Parathyroid adenoma (tissue), 2 donors: ENCODE data around the gene DIAPH2.

Source experiments
- H2AFZ ChIP-seq: fragments of 300-600 bp; sonication (generic); one replicate; pipeline ENCODE4 v1.7.0; 2017; ENCODE audit warnings: antibody characterized with exemption, mild to moderate bottlenecking
- H3K27ac ChIP-seq: fragments of 300-600 bp; sonication (generic); one replicate; pipeline ENCODE4 v1.7.0; 2017
- H3K27me3 ChIP-seq: fragments of 300-600 bp; sonication (generic); one replicate; pipeline ENCODE4 v1.7.0; 2017; ENCODE audit warnings: low read length; ENCODE audit not compliant: control insufficient read depth, insufficient read depth
- H3K36me3 ChIP-seq: fragments of 300-600 bp; sonication (generic); one replicate; pipeline ENCODE4 v1.7.0; 2017; ENCODE audit warnings: low read length; ENCODE audit not compliant: control insufficient read depth, insufficient read depth
- H3K4me1 ChIP-seq: fragments of 300-600 bp; sonication (generic); one replicate; pipeline ENCODE4 v1.7.0; 2017; ENCODE audit warnings: control low read depth
- H3K4me2 ChIP-seq: fragments of 300-600 bp; sonication (generic); one replicate; pipeline ENCODE4 v1.7.0; 2017; ENCODE audit warnings: low read length
- H3K4me3 ChIP-seq: fragments of 300-600 bp; sonication (generic); one replicate; pipeline ENCODE4 v1.7.0; 2017; ENCODE audit warnings: low read depth, low read length
- H3K79me2 ChIP-seq: fragments of 300-600 bp; sonication (generic); one replicate; pipeline ENCODE4 v1.7.0; 2017; ENCODE audit warnings: control low read depth
- H3K9ac ChIP-seq: fragments of 300-600 bp; sonication (generic); one replicate; pipeline ENCODE4 v1.7.0; 2017; ENCODE audit warnings: mild to moderate bottlenecking
- H3K9me3 ChIP-seq: fragments of 300-600 bp; sonication (generic); one replicate; pipeline ENCODE4 v1.7.0; 2017; ENCODE audit warnings: low read length; ENCODE audit not compliant: control insufficient read depth
- CTCF ChIP-seq: fragments of 300-600 bp; sonication (generic); IDR thresholded peaks from one replicate; pipeline ENCODE4 v1.7.0; 2017; ENCODE audit warnings: antibody characterized with exemption, mild to moderate bottlenecking
- donor health status: primary hyperparathyroidism.

DIAPH2 gene

DNA sequence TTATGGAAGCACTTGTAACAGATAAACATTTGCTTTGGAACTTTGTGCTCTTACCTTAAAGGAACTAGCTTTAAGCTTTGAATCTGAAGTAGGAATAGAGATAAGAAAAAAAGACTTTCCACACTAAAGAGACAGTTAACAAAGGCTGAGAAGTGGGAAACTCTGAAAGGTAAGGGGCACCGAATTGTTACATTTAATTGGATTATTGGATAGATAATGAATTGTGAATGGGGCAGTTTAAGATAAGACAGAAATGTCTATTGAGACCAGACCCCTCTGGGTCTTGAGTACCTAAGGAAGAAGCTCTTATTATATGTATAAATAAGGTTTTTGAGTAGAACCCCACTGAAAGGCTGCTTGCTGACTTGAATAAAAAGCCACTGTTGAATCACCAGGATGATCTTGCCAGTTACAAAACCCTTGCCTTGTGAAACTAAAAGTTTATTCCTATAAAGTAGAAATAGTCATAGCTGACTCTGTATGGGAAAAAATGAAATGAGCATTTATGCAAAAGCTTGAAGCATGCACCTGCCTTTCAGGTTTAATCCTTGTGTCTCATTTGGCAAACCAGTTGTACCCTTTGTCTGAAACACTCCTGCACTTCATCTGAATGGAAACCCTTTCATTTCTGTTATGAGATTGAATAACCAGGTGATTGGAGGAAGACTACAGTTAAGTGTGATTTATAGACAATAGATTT lies 622.3 kb downstream of the DIAPH2 start:
- H3K36me3 ChIP-seq: no peaks in the 10 kb centered on the region
- H3K9ac ChIP-seq: no peak overlapping the region
- TF ChIP-seq CTCF: no peak
- H3K79me2 ChIP-seq: no peaks in the 10 kb centered on the region
- no peak overlapping the region for H3K27ac ChIP-seq
- no peaks in the 10 kb centered on the region for H3K4me1 ChIP-seq
- no peak overlapping the region for H2AFZ ChIP-seq
- H3K27me3 ChIP-seq: no peaks in the 10 kb centered on the region
- H3K4me2 ChIP-seq: no peak overlapping the region
- no peak overlapping the region for H3K4me3 ChIP-seq
- H3K9me3 ChIP-seq: no peaks in the 10 kb centered on the region

DNA sequence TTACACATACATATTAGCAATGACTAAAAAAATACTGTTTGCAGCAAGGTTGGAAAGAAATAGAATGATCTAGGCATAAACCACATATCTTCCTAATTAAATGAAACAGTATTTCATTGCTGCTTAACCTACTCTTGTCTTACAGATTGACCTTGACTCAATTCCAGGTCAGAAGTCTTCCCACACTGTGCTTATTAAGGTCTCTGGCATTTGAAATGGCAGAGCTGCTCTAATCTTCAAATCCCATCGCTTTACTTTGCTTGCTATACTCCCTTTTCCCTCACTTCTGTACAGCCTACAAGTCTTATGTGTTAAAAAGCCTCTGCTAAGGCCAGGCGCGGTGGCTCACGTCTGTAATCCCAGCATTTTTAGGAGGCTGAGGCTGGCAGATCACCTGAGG lies 623.5 kb downstream of the DIAPH2 start:
- TF ChIP-seq CTCF: no peak
- Histone ChIP-seq H3K27me3 (no peaks in the 10 kb centered on the region), H3K4me3 (no peak overlapping the region), H3K27ac (no peak overlapping the region), H3K4me1 (no peaks in the 10 kb centered on the region), H2AFZ (no peak overlapping the region), H3K4me2 (no peak overlapping the region), H3K9me3 (no peaks in the 10 kb centered on the region), H3K36me3 (no peaks in the 10 kb centered on the region), H3K79me2 (no peaks in the 10 kb centered on the region), H3K9ac (no peak overlapping the region)

DNA sequence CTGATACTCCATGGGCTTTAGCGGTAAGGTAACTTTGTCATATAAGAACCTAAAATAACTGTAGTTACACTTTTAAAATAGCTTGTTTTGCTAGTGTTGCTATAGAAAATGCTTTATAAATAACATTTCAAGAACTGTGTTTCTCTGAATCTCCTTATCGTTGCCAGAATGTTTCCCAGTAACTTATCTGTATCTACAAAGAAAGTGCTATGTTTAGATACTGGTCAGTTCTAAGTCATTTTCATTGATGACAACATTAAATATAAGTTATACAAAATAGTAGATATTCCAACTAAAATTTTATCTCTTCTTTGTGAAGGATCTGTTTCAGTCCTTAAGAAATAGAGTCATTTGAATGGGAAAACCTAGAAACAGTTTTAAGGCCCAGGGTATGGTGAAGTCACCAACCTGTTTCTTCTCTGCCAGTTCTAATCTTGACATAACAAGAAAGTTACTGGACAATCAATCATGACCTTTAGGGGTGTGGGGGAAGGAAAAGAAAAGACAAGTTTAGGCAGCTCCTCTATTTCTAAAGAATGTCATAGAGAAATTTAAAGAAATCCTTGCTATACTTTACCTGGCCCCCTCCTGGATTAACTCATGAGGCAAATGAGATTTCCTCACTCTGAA lies 625.0 kb downstream of the DIAPH2 start:
- no peaks in the 10 kb centered on the region for H3K27me3 ChIP-seq
- no peaks in the 10 kb centered on the region for H3K4me1 ChIP-seq
- no peak overlapping the region for H3K27ac ChIP-seq
- no peak overlapping the region for H3K4me2 ChIP-seq
- no peak overlapping the region for H3K4me3 ChIP-seq
- H3K9me3 ChIP-seq: no peaks in the 10 kb centered on the region
- no peaks in the 10 kb centered on the region for H3K36me3 ChIP-seq
- no peak overlapping the region for H3K9ac ChIP-seq
- TF ChIP-seq CTCF: no peak
- no peaks in the 10 kb centered on the region for H3K79me2 ChIP-seq
- H2AFZ ChIP-seq: no peak overlapping the region

DNA sequence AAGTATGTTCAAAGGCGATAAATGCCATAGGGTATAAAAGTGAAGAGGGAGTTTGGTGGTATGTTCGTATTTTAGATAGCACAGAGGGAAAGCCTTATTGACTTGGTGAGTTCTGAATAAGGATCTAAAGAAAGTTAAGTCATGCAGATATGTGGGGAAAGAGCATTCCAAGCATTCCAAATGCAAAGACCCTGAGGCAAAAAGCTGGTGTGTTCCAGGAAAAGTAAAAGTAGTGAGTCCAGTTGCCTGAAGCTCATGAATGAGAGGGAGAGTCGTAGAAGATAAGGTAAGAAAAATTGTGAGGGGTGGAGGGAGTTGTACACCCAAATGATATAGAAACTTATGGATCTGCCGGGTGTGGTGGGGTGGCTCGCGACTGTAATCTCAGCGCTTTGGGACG lies 625.7 kb downstream of the DIAPH2 start:
- Histone ChIP-seq H3K27me3 (no peaks in the 10 kb centered on the region), H2AFZ (no peak overlapping the region), H3K79me2 (no peaks in the 10 kb centered on the region), H3K9me3 (no peaks in the 10 kb centered on the region), H3K4me3 (no peak overlapping the region), H3K4me1 (no peaks in the 10 kb centered on the region), H3K9ac (no peak overlapping the region), H3K36me3 (no peaks in the 10 kb centered on the region), H3K27ac (no peak overlapping the region), H3K4me2 (no peak overlapping the region)
- no peak for TF ChIP-seq CTCF
